Thoracic aorta endothelial cell (primary cell): ENCODE data around the gene ADH4. TPM values are rescaled to one million over a fixed set of nuclear protein-coding genes. Genes with fewer than 3 reads are reported as not detected.

ENCODE experiments used
- total RNA-seq: library from RNA; depleted of rRNA; stranded (reverse); fragments of >200 nt; gene quantifications from 2 replicates; pipeline ENCODE4 v1.2.3, GENCODE V29; 2012

ADH4 gene
- not detected in 2 replicates for total RNA-seq

DNA sequence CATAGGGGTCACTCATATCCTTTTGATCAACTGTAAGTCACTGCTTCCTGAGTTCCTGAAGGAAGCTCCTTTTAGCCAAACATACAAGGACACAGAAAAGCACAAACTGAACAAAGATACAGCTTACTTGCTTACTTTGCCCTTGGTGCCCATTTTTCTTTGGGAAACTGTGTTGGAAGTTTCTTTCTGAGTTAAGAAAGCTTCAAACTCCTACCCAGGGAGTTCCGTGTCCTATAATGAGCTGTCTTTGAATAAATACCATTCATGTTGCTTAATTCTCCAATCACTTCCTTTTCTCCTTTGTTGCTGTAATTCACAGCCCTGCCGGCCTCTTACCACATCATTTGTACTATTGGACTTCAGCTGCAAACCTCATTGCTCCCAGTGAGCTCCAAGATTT lies at the start of gene ADH4:
ADH4 (minus strand) TSS at position 228 of the 400 bp plus-strand sequence; CDS start at position 153, 75 bp downstream.

DNA sequence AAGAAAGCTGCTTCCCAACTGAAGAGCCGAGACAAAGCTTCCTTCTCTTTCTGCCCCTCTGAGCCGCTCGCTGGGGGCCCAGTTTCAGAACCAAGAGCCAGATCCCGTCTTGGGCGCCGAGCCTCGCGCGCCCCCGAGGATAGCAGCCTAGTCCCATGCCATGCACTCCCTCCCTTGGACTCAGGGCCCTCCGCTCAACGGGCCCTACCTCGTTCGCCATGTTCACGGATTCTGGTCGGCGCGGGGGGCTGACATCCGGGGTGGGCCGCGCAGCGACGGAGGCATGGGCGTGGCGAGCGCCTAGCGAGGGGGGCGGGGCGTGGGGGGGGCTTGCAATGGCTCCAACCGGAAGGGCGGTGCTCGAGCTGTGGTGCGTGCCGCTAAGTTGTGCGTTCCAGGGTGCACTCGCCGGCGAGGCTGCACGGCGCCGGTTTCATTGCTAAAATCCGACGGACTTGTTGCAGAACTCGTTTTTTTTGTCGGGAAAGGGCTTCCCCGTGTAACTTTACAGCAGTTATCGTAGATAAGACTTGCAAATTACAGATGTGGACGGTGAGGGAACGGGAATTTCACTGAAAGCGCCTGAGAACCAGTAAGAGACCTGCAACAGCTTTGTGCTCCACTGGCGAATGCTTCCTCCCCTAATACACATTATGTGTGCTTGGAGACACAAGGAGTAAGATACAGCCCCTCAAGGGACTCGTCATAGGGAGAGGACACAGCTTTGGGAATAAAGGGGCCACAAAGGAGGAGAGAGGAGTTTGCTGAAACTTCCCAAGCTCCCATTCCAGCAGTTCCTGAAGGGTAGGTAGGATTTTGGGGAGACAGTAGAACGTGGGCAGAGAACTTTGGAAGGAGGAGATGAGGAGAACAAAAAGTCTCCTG lies 55.4 kb downstream of the ADH4 start, which contains the start of gene ADH5:
ADH5 (minus strand) TSS at position 308 of the 885 bp plus-strand sequence; CDS start at position 220, 88 bp downstream.

Other genes with a start within 250 kb of the ADH4 start
- 234 and 269 TPM in 2 replicates for gene EIF4E, start 215.2 kb downstream of the ADH4 start, total RNA-seq
- 73.4 and 90.8 TPM in 2 replicates for gene METAP1, start 148.6 kb downstream of the ADH4 start, total RNA-seq
- 101 and 105 TPM in 2 replicates for gene ADH5, start 55.5 kb downstream of the ADH4 start, total RNA-seq
- not detected in 2 replicates for gene ADH6, start 74.9 kb upstream of the ADH4 start, total RNA-seq
- gene ADH1A, start 146.7 kb upstream of the ADH4 start, total RNA-seq = not detected in 2 replicates
- 0.14 TPM in 1 of 2 replicates, not detected in the other for gene ADH1B, start 177.1 kb upstream of the ADH4 start, total RNA-seq
- not detected in 2 replicates for gene ADH1C, start 208.4 kb upstream of the ADH4 start, total RNA-seq